Measurements from ENCODE around the gene SRGAP3.

DNA sequence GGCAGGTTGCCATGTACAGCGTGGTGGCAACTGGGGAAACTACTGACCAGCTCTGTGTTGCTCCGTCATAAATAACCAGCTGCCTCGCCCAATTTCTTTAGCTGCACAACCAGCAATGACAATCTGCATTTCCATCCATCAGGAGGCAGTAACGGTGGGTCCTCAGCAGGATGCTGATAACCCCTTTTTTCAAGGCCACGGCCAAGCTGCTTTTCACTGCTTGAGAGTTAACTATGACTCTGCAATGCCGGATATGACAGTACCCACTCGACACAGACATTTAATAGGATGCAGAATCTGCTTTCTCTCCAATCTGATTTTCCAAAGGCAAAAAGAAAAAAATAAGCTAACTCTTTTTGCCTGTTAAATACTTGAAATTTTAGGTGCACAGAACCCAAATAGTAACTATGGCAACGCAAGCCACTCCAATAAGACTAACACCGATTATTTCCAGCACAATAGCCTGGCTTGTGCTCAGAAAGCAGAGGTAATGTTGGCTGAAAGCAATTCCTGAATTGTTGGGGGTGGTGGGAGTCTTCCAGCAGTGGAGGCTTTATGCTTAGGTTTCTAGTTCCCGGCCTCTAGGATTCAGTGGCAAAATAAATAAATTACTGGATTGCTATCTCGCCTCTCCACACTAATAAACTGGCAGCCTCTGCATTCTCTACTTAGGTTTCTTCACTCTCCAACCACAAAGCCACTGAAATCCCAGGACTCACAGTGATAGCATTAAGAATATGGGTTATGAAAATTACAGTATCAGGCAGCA lies 31.2 kb upstream of the SRGAP3 start:
- TF ChIP-seq, protein P1, sequence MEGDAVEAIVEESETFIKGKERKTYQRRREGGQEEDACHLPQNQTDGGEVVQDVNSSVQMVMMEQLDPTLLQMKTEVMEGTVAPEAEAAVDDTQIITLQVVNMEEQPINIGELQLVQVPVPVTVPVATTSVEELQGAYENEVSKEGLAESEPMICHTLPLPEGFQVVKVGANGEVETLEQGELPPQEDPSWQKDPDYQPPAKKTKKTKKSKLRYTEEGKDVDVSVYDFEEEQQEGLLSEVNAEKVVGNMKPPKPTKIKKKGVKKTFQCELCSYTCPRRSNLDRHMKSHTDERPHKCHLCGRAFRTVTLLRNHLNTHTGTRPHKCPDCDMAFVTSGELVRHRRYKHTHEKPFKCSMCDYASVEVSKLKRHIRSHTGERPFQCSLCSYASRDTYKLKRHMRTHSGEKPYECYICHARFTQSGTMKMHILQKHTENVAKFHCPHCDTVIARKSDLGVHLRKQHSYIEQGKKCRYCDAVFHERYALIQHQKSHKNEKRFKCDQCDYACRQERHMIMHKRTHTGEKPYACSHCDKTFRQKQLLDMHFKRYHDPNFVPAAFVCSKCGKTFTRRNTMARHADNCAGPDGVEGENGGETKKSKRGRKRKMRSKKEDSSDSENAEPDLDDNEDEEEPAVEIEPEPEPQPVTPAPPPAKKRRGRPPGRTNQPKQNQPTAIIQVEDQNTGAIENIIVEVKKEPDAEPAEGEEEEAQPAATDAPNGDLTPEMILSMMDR (conservative IDR thresholded peaks at IDR 0.05 in 1 of 2, IDR thresholded peaks at IDR 0.05 in 1 of 2; ENCODE audit: low read depth in 1 of 2, low read length in 2 of 2), result no peak
- no peak for TF ChIP-seq EZH2 (IDR thresholded peaks at IDR 0.05; ENCODE audit: low read length, missing control alignments)
